H9 (cell line): ENCODE data around the gene GIPC3. TPM values are rescaled to one million over a fixed set of nuclear protein-coding genes. Genes with fewer than 3 reads are reported as not detected.

Experiments used
- DNase-seq: peaks from one replicate; pipeline ENCODE4 v3.0.0-alpha.2; 2017
- H2AFZ ChIP-seq: one replicate; pipeline ENCODE4 v1.6.1; 2013; ENCODE audit warnings: mild to moderate bottlenecking, low read length, control low read depth, moderate library complexity
- H2AK5ac ChIP-seq: 2 replicates; pipeline ENCODE4 v1.6.1; 2013; ENCODE audit warnings: low read length, control low read depth, mixed read lengths; ENCODE audit not compliant: insufficient read length
- H2BK120ac ChIP-seq: one replicate; pipeline ENCODE4 v1.6.1; 2013; ENCODE audit warnings: low read depth, mild to moderate bottlenecking, low read length, control low read depth, inconsistent platforms; ENCODE audit not compliant: poor library complexity, severe bottlenecking
- H2BK12ac ChIP-seq: 2 replicates; pipeline ENCODE4 v1.6.1; 2013; ENCODE audit warnings: low read length, control low read depth, mixed read lengths, low read depth; ENCODE audit not compliant: insufficient read length
- H2BK15ac ChIP-seq: 2 replicates; pipeline ENCODE4 v1.6.1; 2013; ENCODE audit warnings: low read depth, low read length, control low read depth
- H2BK20ac ChIP-seq: one replicate; pipeline ENCODE4 v1.6.1; 2013; ENCODE audit warnings: low read depth, mild to moderate bottlenecking, low read length, control low read depth, inconsistent platforms; ENCODE audit not compliant: poor library complexity, severe bottlenecking
- H2BK5ac ChIP-seq: 2 replicates; pipeline ENCODE4 v1.6.1; 2013; ENCODE audit warnings: low read length, control low read depth, mixed read lengths; ENCODE audit not compliant: insufficient read length
- H3K14ac ChIP-seq: 2 replicates; pipeline ENCODE4 v1.6.1; 2013; ENCODE audit warnings: low read length, control low read depth; ENCODE audit not compliant: insufficient read depth
- H3K18ac ChIP-seq: 2 replicates; pipeline ENCODE4 v1.6.1; 2013; ENCODE audit warnings: low read depth, mild to moderate bottlenecking, mixed read lengths, low read length, control low read depth; ENCODE audit not compliant: insufficient read length
- H3K23ac ChIP-seq: 2 replicates; pipeline ENCODE4 v1.6.1; 2013; ENCODE audit warnings: low read length, control low read depth, mixed read lengths, low read depth; ENCODE audit not compliant: insufficient read length
- H3K23me2 ChIP-seq: 2 replicates; pipeline ENCODE4 v1.6.1; 2013; ENCODE audit warnings: low read depth, mild to moderate bottlenecking, mixed read lengths, low read length, control low read depth; ENCODE audit not compliant: insufficient read length, poor library complexity, severe bottlenecking
- H3K27ac ChIP-seq: 2 replicates; pipeline ENCODE4 v1.5.1; 2013; ENCODE audit warnings: low read length, control low read depth, mixed read lengths, low read depth; ENCODE audit not compliant: insufficient read length
- H3K27me3 ChIP-seq: 2 replicates; pipeline ENCODE4 v1.6.1; 2013; ENCODE audit warnings: low read length, control low read depth, inconsistent platforms; ENCODE audit not compliant: insufficient read depth
- H3K4ac ChIP-seq: 2 replicates; pipeline ENCODE4 v1.6.1; 2013; ENCODE audit warnings: low read depth, mild to moderate bottlenecking, control low read depth, inconsistent platforms, low read length, moderate library complexity
- H3K4me1 ChIP-seq: 2 replicates; pipeline ENCODE4 v1.6.1; 2013; ENCODE audit warnings: low read length, control low read depth, inconsistent platforms; ENCODE audit not compliant: insufficient read depth
- H3K4me2 ChIP-seq: 2 replicates; pipeline ENCODE4 v1.6.1; 2013; ENCODE audit warnings: low read length, control low read depth, mixed read lengths; ENCODE audit not compliant: insufficient read length, insufficient read depth
- H3K56ac ChIP-seq: 2 replicates; pipeline ENCODE4 v1.6.1; 2013; ENCODE audit warnings: low read depth, mild to moderate bottlenecking, mixed read lengths, low read length, control low read depth; ENCODE audit not compliant: insufficient read length
- H3K79me1 ChIP-seq: 2 replicates; pipeline ENCODE4 v1.6.1; 2013; ENCODE audit warnings: low read depth, mild to moderate bottlenecking, moderate library complexity, low read length, control low read depth, inconsistent platforms; ENCODE audit not compliant: insufficient read depth, poor library complexity, severe bottlenecking
- H3K79me2 ChIP-seq: 2 replicates; pipeline ENCODE4 v1.6.1; 2013; ENCODE audit warnings: low read length, control low read depth, inconsistent platforms; ENCODE audit not compliant: insufficient read depth
- H3K9ac ChIP-seq: 2 replicates; pipeline ENCODE4 v1.6.1; 2013; ENCODE audit warnings: low read length, control low read depth, mixed read lengths; ENCODE audit not compliant: insufficient read length; ENCODE audit errors: extremely low read depth
- H3K9me3 ChIP-seq: one replicate; pipeline ENCODE4 v1.6.1; 2013; ENCODE audit warnings: low read depth, low read length, inconsistent platforms; ENCODE audit not compliant: control insufficient read depth
- H3T11ph ChIP-seq: one replicate; pipeline ENCODE4 v1.6.1; 2013; ENCODE audit warnings: mild to moderate bottlenecking, low read length, control low read depth, inconsistent platforms
- H4K20me1 ChIP-seq: one replicate; pipeline ENCODE4 v1.6.1; 2013; ENCODE audit not compliant: control insufficient read depth, insufficient read length, insufficient read depth
- H4K5ac ChIP-seq: 2 replicates; pipeline ENCODE4 v1.6.1; 2013; ENCODE audit warnings: low read depth, mild to moderate bottlenecking, mixed read lengths, low read length, control low read depth; ENCODE audit not compliant: insufficient read length
- H4K8ac ChIP-seq: replicated peaks from 2 replicates; pipeline ENCODE4 v1.6.1; 2013; ENCODE audit warnings: low read length, control low read depth, mixed read lengths, low read depth; ENCODE audit not compliant: insufficient read length
- H4K91ac ChIP-seq: 2 replicates; pipeline ENCODE4 v1.6.1; 2013; ENCODE audit warnings: low read depth, mild to moderate bottlenecking, moderate library complexity, mixed read lengths, low read length, control low read depth; ENCODE audit not compliant: insufficient read length
- H3K27ac Mint-ChIP-seq, 3 experiments: 2 replicates in 2 of 3; 3 replicates in 1 of 3; pipeline ENCODE4 v1.8.0; 2020 to 2021; ENCODE audit warnings: mixed read lengths in 3 of 3, mild to moderate bottlenecking in 1 of 3, moderate library complexity in 1 of 3
- H3K27me3 Mint-ChIP-seq: 2 replicates; pipeline ENCODE4 v1.8.0; 2021; ENCODE audit warnings: low read depth, mild to moderate bottlenecking, moderate library complexity, mixed read lengths
- H3K36me3 Mint-ChIP-seq, 3 experiments: 2 replicates in 2 of 3; 3 replicates in 1 of 3; pipeline ENCODE4 v1.8.0; 2020 to 2021; ENCODE audit warnings: low read depth in 3 of 3, mixed read lengths in 3 of 3; ENCODE audit not compliant: insufficient read depth in 1 of 3
- H3K4me1 Mint-ChIP-seq, 2 experiments: 2 replicates each; pipeline ENCODE4 v1.8.0; 2020; ENCODE audit warnings: mixed read lengths in 2 of 2
- H3K4me3 Mint-ChIP-seq, 2 experiments: 2 replicates in 1 of 2; 3 replicates in 1 of 2; pipeline ENCODE4 v1.8.0; 2020 to 2021; ENCODE audit warnings: mild to moderate bottlenecking in 2 of 2, mixed read lengths in 2 of 2, moderate library complexity in 1 of 2
- H3K9me3 Mint-ChIP-seq, 2 experiments: 2 replicates in 1 of 2; 3 replicates in 1 of 2; pipeline ENCODE4 v1.8.0; 2020; ENCODE audit warnings: mild to moderate bottlenecking in 2 of 2, mixed read lengths in 2 of 2, moderate library complexity in 1 of 2
- WGBS: extraction: QIAGEN DNeasy Blood & Tissue Kit; methylation state at CpG from one replicate; pipeline ENCODE4 v1.1.7; 2013; ENCODE audit warnings: missing lambda C conversion rate, low lambda C conversion rate, mixed read lengths; ENCODE audit not compliant: insufficient read length; ENCODE audit errors: extremely low coverage; 5-methylcytosine and 5-hydroxymethylcytosine counted together
- total RNA-seq: library from RNA; stranded (reverse); gene quantifications from 2 replicates; pipeline ENCODE4 v1.2.1, GENCODE V29; 2021
- TF ChIP-seq, protein P1 (sequence below): fragments of 200-600 bp; sonication (generic); conservative IDR thresholded peaks from 3 replicates; pipeline ENCODE4 v1.8.0; 2021; ENCODE audit warnings: antibody characterized with exemption, mild to moderate bottlenecking

Gene GIPC3
- total RNA-seq, 1 experiment from 2014 or later = 1.6 TPM

- H3K27me3 Mint-ChIP-seq = no peaks in the 10 kb centered on the region
- Histone ChIP-seq H3K9ac (no peak overlapping the region), H4K8ac (no peak overlapping the region), H2BK120ac (no peak overlapping the region), H3K27ac (no peak overlapping the region), H4K91ac (no peak overlapping the region), H3K14ac (no peak overlapping the region), H3T11ph (no peak overlapping the region), H3K27me3 (no peaks in the 10 kb centered on the region), H2BK12ac (no peak overlapping the region), H2BK5ac (no peak overlapping the region), H3K18ac (no peak overlapping the region), H4K5ac (no peak overlapping the region), H2AFZ (no peak overlapping the region), H3K9me3 (no peaks in the 10 kb centered on the region), H2BK15ac (no peak overlapping the region), H3K79me1 (no peaks in the 10 kb centered on the region), H3K56ac (no peak overlapping the region), H3K79me2 (no peaks in the 10 kb centered on the region), H4K20me1 (peaks cover 3% of the 10 kb centered on the region), H3K4me2 (no peak overlapping the region), H3K4ac (no peak overlapping the region), H3K23ac (no peak overlapping the region), H3K4me1 (no peaks in the 10 kb centered on the region), H3K23me2 (no peaks in the 10 kb centered on the region), H2BK20ac (no peak overlapping the region), H2AK5ac (no peak overlapping the region)
- no peak overlapping the region for H3K4me3 Mint-ChIP-seq
- TF ChIP-seq, protein P1, sequence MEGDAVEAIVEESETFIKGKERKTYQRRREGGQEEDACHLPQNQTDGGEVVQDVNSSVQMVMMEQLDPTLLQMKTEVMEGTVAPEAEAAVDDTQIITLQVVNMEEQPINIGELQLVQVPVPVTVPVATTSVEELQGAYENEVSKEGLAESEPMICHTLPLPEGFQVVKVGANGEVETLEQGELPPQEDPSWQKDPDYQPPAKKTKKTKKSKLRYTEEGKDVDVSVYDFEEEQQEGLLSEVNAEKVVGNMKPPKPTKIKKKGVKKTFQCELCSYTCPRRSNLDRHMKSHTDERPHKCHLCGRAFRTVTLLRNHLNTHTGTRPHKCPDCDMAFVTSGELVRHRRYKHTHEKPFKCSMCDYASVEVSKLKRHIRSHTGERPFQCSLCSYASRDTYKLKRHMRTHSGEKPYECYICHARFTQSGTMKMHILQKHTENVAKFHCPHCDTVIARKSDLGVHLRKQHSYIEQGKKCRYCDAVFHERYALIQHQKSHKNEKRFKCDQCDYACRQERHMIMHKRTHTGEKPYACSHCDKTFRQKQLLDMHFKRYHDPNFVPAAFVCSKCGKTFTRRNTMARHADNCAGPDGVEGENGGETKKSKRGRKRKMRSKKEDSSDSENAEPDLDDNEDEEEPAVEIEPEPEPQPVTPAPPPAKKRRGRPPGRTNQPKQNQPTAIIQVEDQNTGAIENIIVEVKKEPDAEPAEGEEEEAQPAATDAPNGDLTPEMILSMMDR = no peak
- no peaks in the 10 kb centered on the region for H3K9me3 Mint-ChIP-seq
- no peak overlapping the region for H3K27ac Mint-ChIP-seq
- no peaks in the 10 kb centered on the region for H3K4me1 Mint-ChIP-seq
- peaks cover 7 to 17% (median 14%) of the 10 kb centered on the region in 3 experiments; a peak in 6 of 7 replicates for H3K36me3 Mint-ChIP-seq
- no CpG with 5 or more reads among the region's 39 CpGs for WGBS
- no peak for DNase-seq
These were observed 28.8 kb downstream of the GIPC3 start for GRCh38 chr19:3613818-3614661.
